Measurements from ENCODE around the gene CEP104.
"Not testable (repeated sequence)": the region's sequence is repeated elsewhere in the genome, so short reads cannot be mapped to it uniquely, and the experiment has no call there.

DNA sequence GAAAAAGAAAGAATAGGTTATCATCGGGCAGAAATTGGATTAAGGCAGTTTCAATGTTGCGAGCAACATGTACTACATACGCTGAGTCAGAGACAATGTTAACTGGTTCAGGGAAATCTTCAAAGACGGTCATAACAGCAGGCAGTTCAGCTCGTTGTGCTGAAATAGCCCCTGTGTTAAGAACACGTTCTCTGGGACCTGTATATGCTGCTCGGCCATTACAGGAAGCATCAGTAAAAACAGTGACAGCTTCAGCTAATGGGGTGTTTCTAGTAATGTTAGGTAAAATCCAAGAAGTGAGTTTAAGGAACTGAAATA is 52.4 kb downstream of the CEP104 start:
- TF ChIP-seq, protein P1, sequence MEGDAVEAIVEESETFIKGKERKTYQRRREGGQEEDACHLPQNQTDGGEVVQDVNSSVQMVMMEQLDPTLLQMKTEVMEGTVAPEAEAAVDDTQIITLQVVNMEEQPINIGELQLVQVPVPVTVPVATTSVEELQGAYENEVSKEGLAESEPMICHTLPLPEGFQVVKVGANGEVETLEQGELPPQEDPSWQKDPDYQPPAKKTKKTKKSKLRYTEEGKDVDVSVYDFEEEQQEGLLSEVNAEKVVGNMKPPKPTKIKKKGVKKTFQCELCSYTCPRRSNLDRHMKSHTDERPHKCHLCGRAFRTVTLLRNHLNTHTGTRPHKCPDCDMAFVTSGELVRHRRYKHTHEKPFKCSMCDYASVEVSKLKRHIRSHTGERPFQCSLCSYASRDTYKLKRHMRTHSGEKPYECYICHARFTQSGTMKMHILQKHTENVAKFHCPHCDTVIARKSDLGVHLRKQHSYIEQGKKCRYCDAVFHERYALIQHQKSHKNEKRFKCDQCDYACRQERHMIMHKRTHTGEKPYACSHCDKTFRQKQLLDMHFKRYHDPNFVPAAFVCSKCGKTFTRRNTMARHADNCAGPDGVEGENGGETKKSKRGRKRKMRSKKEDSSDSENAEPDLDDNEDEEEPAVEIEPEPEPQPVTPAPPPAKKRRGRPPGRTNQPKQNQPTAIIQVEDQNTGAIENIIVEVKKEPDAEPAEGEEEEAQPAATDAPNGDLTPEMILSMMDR (IDR thresholded peaks at IDR 0.05): not testable (repeated sequence)
- not testable (repeated sequence) for TF ChIP-seq EZH2 (IDR thresholded peaks at IDR 0.05; ENCODE audit: borderline replicate concordance, insufficient read depth, low read depth, low read length, poor library complexity, severe bottlenecking)
